ENCODE measurements around the gene RERE. TPM values are rescaled to one million over a fixed set of nuclear protein-coding genes. Genes with fewer than 3 reads are reported as not detected.
A peak's percentile ranks its signal among the peaks of the same experiment; 100 is the strongest.

The RERE gene
- total RNA-seq, 1 donor from 2014 or later, result 88.5 TPM

- Histone ChIP-seq H3K9me3 (no peaks in the 10 kb centered on the region), H3K36me3 (no peaks in the 10 kb centered on the region), H3K27ac (no peak overlapping the region), H3K27me3 (ENCODE audit: low read depth) (no peaks in the 10 kb centered on the region), H3K4me3 (no peak overlapping the region), H3K4me1 (peaks cover 30% of the 10 kb centered on the region)
- DNase-seq (no peak), ATAC-seq (no peak)
- intact Hi-C loops (cut with DNase I), result no loop called here
- TF ChIP-seq CTCF (IDR thresholded peaks at IDR 0.05), result no peak
Observed at GRCh38 chr1:8810987-8811386, 6.5 kb downstream of the RERE start.

GRCh38 chr1:8809342-8809736 lies 8.1 kb downstream of the RERE start:
- Histone ChIP-seq H3K4me3 (no peak overlapping the region), H3K27ac (no peak overlapping the region), H3K36me3 (no peaks in the 10 kb centered on the region), H3K9me3 (no peaks in the 10 kb centered on the region), H3K4me1 (peaks cover 14% of the 10 kb centered on the region), H3K27me3 (ENCODE audit: low read depth) (no peaks in the 10 kb centered on the region)
- ATAC-seq (no peak), DNase-seq (no peak)
- intact Hi-C loops (cut with DNase I), result no loop called here
- no peak for TF ChIP-seq CTCF (IDR thresholded peaks at IDR 0.05)

GRCh38 chr1:8807004-8807403 lies 10.4 kb downstream of the RERE start:
- H3K4me1 ChIP-seq, result no peaks in the 10 kb centered on the region
- DNase-seq, result no peak
- no peak for ATAC-seq
- H3K4me3 ChIP-seq, result no peak overlapping the region
- no peaks in the 10 kb centered on the region for H3K9me3 ChIP-seq
- TF ChIP-seq CTCF (IDR thresholded peaks at IDR 0.05), result no peak
- no peaks in the 10 kb centered on the region for H3K36me3 ChIP-seq
- no peaks in the 10 kb centered on the region for H3K27me3 ChIP-seq (ENCODE audit: low read depth)
- intact Hi-C loops (cut with DNase I), result no loop called here
- no peak overlapping the region for H3K27ac ChIP-seq

- Histone ChIP-seq H3K36me3 (no peaks in the 10 kb centered on the region), H3K27ac (no peak overlapping the region), H3K4me3 (no peak overlapping the region), H3K9me3 (no peaks in the 10 kb centered on the region), H3K27me3 (ENCODE audit: low read depth) (no peaks in the 10 kb centered on the region), H3K4me1 (no peaks in the 10 kb centered on the region)
- peak; percentile 63 for DNase-seq
- intact Hi-C loops (cut with DNase I), result no loop called here
- ATAC-seq, result peak; percentile 78 to 84
- no peak for TF ChIP-seq CTCF (IDR thresholded peaks at IDR 0.05)
Observed at GRCh38 chr1:8800416-8800815, 17.0 kb downstream of the RERE start.

- intact Hi-C loops (cut with DNase I), result no loop called here
- Histone ChIP-seq H3K4me3 (no peak overlapping the region), H3K4me1 (no peaks in the 10 kb centered on the region), H3K27ac (no peak overlapping the region), H3K27me3 (ENCODE audit: low read depth) (no peaks in the 10 kb centered on the region), H3K9me3 (no peaks in the 10 kb centered on the region), H3K36me3 (no peaks in the 10 kb centered on the region)
- no peak for ATAC-seq
- DNase-seq, result no peak
- no peak for TF ChIP-seq CTCF (IDR thresholded peaks at IDR 0.05)
Observed at GRCh38 chr1:8797216-8797615, 20.2 kb downstream of the RERE start.

- no peaks in the 10 kb centered on the region for H3K27me3 ChIP-seq (ENCODE audit: low read depth)
- no peaks in the 10 kb centered on the region for H3K36me3 ChIP-seq
- no peak overlapping the region for H3K4me3 ChIP-seq
- intact Hi-C loops (cut with DNase I), result no loop called here
- H3K9me3 ChIP-seq, result no peaks in the 10 kb centered on the region
- H3K27ac ChIP-seq, result no peak overlapping the region
- ATAC-seq (no peak), DNase-seq (no peak)
- no peak for TF ChIP-seq CTCF (IDR thresholded peaks at IDR 0.05)
- H3K4me1 ChIP-seq, result no peaks in the 10 kb centered on the region
Observed at GRCh38 chr1:8796812-8797211, 20.6 kb downstream of the RERE start.

Data from lower lobe of right lung (tissue), 2 donors.